Esophagus muscularis mucosa (tissue), 3 donors: ENCODE data around the gene GTF2IRD1.

Experiments
- CTCF ChIP-seq, 3 experiments: fragments of 200-600 bp in 2 of 3; fragments of 450-650 bp in 1 of 3; sonication (generic) in 2 of 3; IDR thresholded peaks; one replicate each; pipeline ENCODE4 v1.5.1; 2017 to 2019; ENCODE audit warnings: antibody characterized with exemption in 3 of 3, mild to moderate bottlenecking in 2 of 3, moderate library complexity in 1 of 3
- POLR2A ChIP-seq: fragments of 450-650 bp; IDR thresholded peaks from one replicate; pipeline ENCODE4 v1.6.1; 2017; ENCODE audit warnings: antibody characterized with exemption, moderate library complexity, mild to moderate bottlenecking, low read depth
- POLR2AphosphoS5 ChIP-seq, 2 donors: sonication (generic); formaldehyde crosslinking; IDR thresholded peaks; one replicate each; pipeline ENCODE4 v1.6.1; 2017; ENCODE audit warnings: antibody characterized with exemption in 2 of 2

GRCh38 chr7:74515276-74515675 lies 61.6 kb downstream of the GTF2IRD1 start:
- no peak for TF ChIP-seq CTCF (IDR thresholded peaks at IDR 0.05)
- TF ChIP-seq POLR2A: no peak
- no peak for TF ChIP-seq POLR2AphosphoS5 (IDR thresholded peaks at IDR 0.05)
